Mesenchymal stem cell (in vitro differentiated cells and primary cell): ENCODE measurements around the gene ARL13B.

Experiments
- DNase-seq: peaks from one replicate; pipeline ENCODE4 v3.0.0-alpha.2; 2013
- H2AFZ ChIP-seq: one replicate; pipeline ENCODE4 v1.6.1; 2013; ENCODE audit warnings: low read depth, mild to moderate bottlenecking, control low read depth, inconsistent platforms, low read length, moderate library complexity
- H2AK5ac ChIP-seq: 2 replicates; pipeline ENCODE4 v1.6.1; 2013; ENCODE audit warnings: low read length, moderate library complexity, mild to moderate bottlenecking, inconsistent platforms; ENCODE audit not compliant: severe bottlenecking
- H2BK120ac ChIP-seq: one replicate; pipeline ENCODE4 v1.6.1; 2013; ENCODE audit warnings: low read depth, mild to moderate bottlenecking, inconsistent platforms, low read length, moderate library complexity
- H2BK12ac ChIP-seq, 2 experiments: one replicate each; pipeline ENCODE4 v1.6.1; 2013; ENCODE audit warnings: inconsistent platforms in 2 of 2, low read length in 2 of 2, mild to moderate bottlenecking in 2 of 2, moderate library complexity in 2 of 2, control low read depth in 1 of 2
- H2BK15ac ChIP-seq: one replicate; pipeline ENCODE4 v1.6.1; 2013; ENCODE audit warnings: mild to moderate bottlenecking, low read depth, inconsistent platforms; ENCODE audit not compliant: poor library complexity, severe bottlenecking
- H2BK5ac ChIP-seq: 2 replicates; pipeline ENCODE4 v1.6.1; 2013; ENCODE audit warnings: low read depth, mild to moderate bottlenecking, low read length, control low read depth, inconsistent platforms; ENCODE audit not compliant: poor library complexity, severe bottlenecking
- H3K14ac ChIP-seq, 2 experiments: one replicate each; pipeline ENCODE4 v1.6.1; 2013; ENCODE audit warnings: inconsistent platforms in 2 of 2, low read length in 2 of 2, control low read depth in 1 of 2, mild to moderate bottlenecking in 1 of 2, moderate library complexity in 1 of 2
- H3K18ac ChIP-seq, 2 experiments: one replicate each; pipeline ENCODE4 v1.6.1; 2013; ENCODE audit warnings: inconsistent platforms in 2 of 2, low read length in 2 of 2, control low read depth in 1 of 2, low read depth in 1 of 2, mild to moderate bottlenecking in 1 of 2
- H3K23ac ChIP-seq, 2 experiments: one replicate each; pipeline ENCODE4 v1.6.1; 2013; ENCODE audit warnings: inconsistent platforms in 2 of 2, low read length in 2 of 2, mild to moderate bottlenecking in 2 of 2, moderate library complexity in 2 of 2, control low read depth in 1 of 2
- H3K27ac ChIP-seq: 2 replicates; pipeline ENCODE4 v1.5.1; 2013; ENCODE audit warnings: mild to moderate bottlenecking, moderate library complexity, low read length, control low read depth, inconsistent platforms; ENCODE audit not compliant: poor library complexity, severe bottlenecking
- H3K27me3 ChIP-seq, 2 experiments: 2 replicates each; pipeline versions ENCODE4 v1.6.1 to v1.7.0; 2013; ENCODE audit warnings: low read length in 2 of 2, mild to moderate bottlenecking in 2 of 2, moderate library complexity in 2 of 2, control low read depth in 1 of 2, inconsistent platforms in 1 of 2; ENCODE audit not compliant: control insufficient read depth in 1 of 2, insufficient read depth in 1 of 2
- H3K36me3 ChIP-seq, 2 experiments: 2 replicates each; pipeline versions ENCODE4 v1.6.1 to v1.7.0; 2013; ENCODE audit warnings: low read length in 2 of 2, control low read depth in 1 of 2, inconsistent platforms in 1 of 2, low read depth in 1 of 2, mild to moderate bottlenecking in 1 of 2; ENCODE audit not compliant: insufficient read depth in 2 of 2, control insufficient read depth in 1 of 2
- H3K4ac ChIP-seq, 2 experiments: one replicate each; pipeline ENCODE4 v1.6.1; 2013; ENCODE audit warnings: inconsistent platforms in 2 of 2, low read length in 2 of 2, mild to moderate bottlenecking in 2 of 2, moderate library complexity in 2 of 2, control low read depth in 1 of 2, low read depth in 1 of 2
- H3K4me1 ChIP-seq: 2 replicates; pipeline ENCODE4 v1.6.1; 2013; ENCODE audit warnings: low read depth, low read length, control low read depth; ENCODE audit not compliant: control insufficient read depth, insufficient read depth
- H3K4me2 ChIP-seq: 2 replicates; pipeline ENCODE4 v1.6.1; 2013; ENCODE audit warnings: low read length, mild to moderate bottlenecking, inconsistent platforms; ENCODE audit not compliant: poor library complexity, severe bottlenecking
- H3K4me3 ChIP-seq, 2 experiments: 2 replicates each; pipeline versions ENCODE4 v1.5.1 to v1.7.0; 2013; ENCODE audit warnings: low read length in 2 of 2, mild to moderate bottlenecking in 2 of 2, control low read depth in 1 of 2, low read depth in 1 of 2; ENCODE audit not compliant: insufficient read depth in 1 of 2
- H3K79me1 ChIP-seq: replicated peaks from 2 replicates; pipeline ENCODE4 v1.6.1; 2013; ENCODE audit warnings: mild to moderate bottlenecking, control low read depth, low read length, inconsistent platforms; ENCODE audit not compliant: poor library complexity, severe bottlenecking
- H3K9ac ChIP-seq: 2 replicates; pipeline ENCODE4 v1.7.0; 2013; ENCODE audit warnings: mild to moderate bottlenecking, low read length, moderate library complexity
- H3K9me3 ChIP-seq: 2 replicates; pipeline ENCODE4 v1.7.0; 2013; ENCODE audit warnings: mild to moderate bottlenecking, low read length; ENCODE audit not compliant: control insufficient read depth
- H4K8ac ChIP-seq: one replicate; pipeline ENCODE4 v1.6.1; 2013; ENCODE audit warnings: inconsistent platforms, mild to moderate bottlenecking, low read length, moderate library complexity
- H4K91ac ChIP-seq: one replicate; pipeline ENCODE4 v1.6.1; 2013; ENCODE audit warnings: mild to moderate bottlenecking, low read length, inconsistent platforms
- WGBS: methylation state at CpG from one replicate; pipeline ENCODE4 v1.1.7; 2013; ENCODE audit warnings: mixed read lengths; 5-methylcytosine and 5-hydroxymethylcytosine counted together

ARL13B gene

GRCh38 chr3:94050546-94050945, 70.6 kb downstream of the ARL13B start:
- DNase-seq = no peak
- Histone ChIP-seq H2BK15ac (no peak overlapping the region), H3K4me1 (no peaks in the 10 kb centered on the region), H2AFZ (no peak overlapping the region), H4K91ac (no peak overlapping the region), H3K79me1 (peaks cover 5% of the 10 kb centered on the region), H3K36me3 (peaks cover 0 to 21% of the 10 kb centered on the region in 2 experiments), H2BK5ac (peak overlapping the region; percentile 5), H3K27me3 (no peaks in the 10 kb centered on the region), H3K9me3 (no peaks in the 10 kb centered on the region), H3K27ac (no peak overlapping the region), H3K23ac (no peak overlapping the region), H3K18ac (no peak overlapping the region), H3K4me2 (no peak overlapping the region), H3K4ac (no peak overlapping the region), H2BK120ac (no peak overlapping the region), H3K14ac (no peak overlapping the region), H3K9ac (no peak overlapping the region), H2BK12ac (no peak overlapping the region), H2AK5ac (no peak overlapping the region), H4K8ac (no peak overlapping the region), H3K4me3 (no peak overlapping the region)

- no peak overlapping the region for H2BK120ac ChIP-seq
- no peak for DNase-seq
- no peak overlapping the region for H3K4me2 ChIP-seq
- no peak overlapping the region for H2AFZ ChIP-seq
- no peak overlapping the region for H2AK5ac ChIP-seq
- H4K8ac ChIP-seq = peak overlapping the region; percentile 71
- no peak overlapping the region for H3K4ac ChIP-seq
- no peak overlapping the region for H3K27ac ChIP-seq
- no peak overlapping the region for H3K9ac ChIP-seq
- H3K18ac ChIP-seq = peak overlapping the region in 1 of 2 experiments; percentile 38
- peaks cover 3 to 21% of the 10 kb centered on the region in 2 experiments for H3K36me3 ChIP-seq
- no peaks in the 10 kb centered on the region for H3K27me3 ChIP-seq
- H3K23ac ChIP-seq = no peak overlapping the region
- 97% methylated on average over 9 of the region's 13 CpGs for WGBS
- H3K14ac ChIP-seq = no peak overlapping the region
- peaks cover 3% of the 10 kb centered on the region for H3K4me1 ChIP-seq
- H2BK15ac ChIP-seq = no peak overlapping the region
- no peak overlapping the region for H2BK12ac ChIP-seq
- no peak overlapping the region for H2BK5ac ChIP-seq
- peaks cover 6% of the 10 kb centered on the region for H3K79me1 ChIP-seq
- H3K4me3 ChIP-seq = no peak overlapping the region
- no peak overlapping the region for H4K91ac ChIP-seq
- H3K9me3 ChIP-seq = no peaks in the 10 kb centered on the region
Measured at GRCh38 chr3:94061297-94061696, 81.3 kb downstream of the ARL13B start.

GRCh38 chr3:94062513-94063404, 82.8 kb downstream of the ARL13B start, which contains the start of the genes DHFR2 and NSUN3:
Gene DHFR2, minus strand, starts transcription at chr3:94062916. Its CDS starts 1,405 bp downstream, at chr3:94061511.
Gene NSUN3, plus strand, starts transcription at chr3:94063061. Its CDS starts 66 bp downstream, at chr3:94063127.
- H3K4ac ChIP-seq = peak within 1 kb of the TSS; percentile 39 to 45
- H3K4me3 ChIP-seq = peak within 1 kb of the TSS; percentile 67 to 83
- WGBS = under 1% methylated on average over 48 of the region's 52 CpGs
- H4K91ac ChIP-seq = peak within 1 kb of the TSS; percentile 94
- peak within 1 kb of the TSS; percentile 77 for H2BK15ac ChIP-seq
- H2BK120ac ChIP-seq = peak within 1 kb of the TSS; percentile 97
- no peak within 1 kb of the TSS for H2AFZ ChIP-seq
- H2BK12ac ChIP-seq = peak within 1 kb of the TSS in 1 of 2 experiments; percentile 30
- peak within 1 kb of the TSS; percentile 77 for H2AK5ac ChIP-seq
- no peak within 1 kb of the TSS for H3K23ac ChIP-seq
- peak within 1 kb of the TSS; percentile 96 for H3K9ac ChIP-seq
- no peaks in the 10 kb centered on the region for H3K9me3 ChIP-seq
- H3K4me1 ChIP-seq = peaks cover 3% of the 10 kb centered on the region
- H3K36me3 ChIP-seq = peaks cover 3 to 27% of the 10 kb centered on the region in 2 experiments
- H3K27me3 ChIP-seq = no peaks in the 10 kb centered on the region
- peak within 1 kb of the TSS; percentile 85 for H2BK5ac ChIP-seq
- peak within 1 kb of the TSS; percentile 89 for H4K8ac ChIP-seq
- H3K18ac ChIP-seq = peak within 1 kb of the TSS; percentile 34 to 96
- DNase-seq = peak; percentile 99
- peak within 1 kb of the TSS in 1 of 2 experiments; percentile 15 for H3K14ac ChIP-seq
- peak within 1 kb of the TSS; percentile 71 for H3K4me2 ChIP-seq
- H3K79me1 ChIP-seq = peaks cover 9% of the 10 kb centered on the region
- H3K27ac ChIP-seq = peak within 1 kb of the TSS; percentile 99

- H2BK15ac ChIP-seq = no peak overlapping the region
Measured at GRCh38 chr3:94063496-94064119, 83.7 kb downstream of the ARL13B start.

More at GRCh38 chr3:94063496-94064119, 83.7 kb downstream of the ARL13B start:
- no peak for DNase-seq
- Histone ChIP-seq H3K18ac (peak overlapping the region; percentile 26 to 96), H4K8ac (peak overlapping the region; percentile 59), H3K4ac (no peak overlapping the region), H3K4me3 (peak overlapping the region; percentile 67 to 83), H3K9me3 (no peaks in the 10 kb centered on the region), H2AFZ (no peak overlapping the region), H2AK5ac (peak overlapping the region; percentile 77), H2BK5ac (no peak overlapping the region), H2BK12ac (no peak overlapping the region), H3K4me2 (peak overlapping the region; percentile 71), H2BK120ac (no peak overlapping the region), H3K4me1 (peaks cover 3% of the 10 kb centered on the region), H3K27me3 (no peaks in the 10 kb centered on the region), H3K79me1 (peaks cover 10% of the 10 kb centered on the region), H3K23ac (no peak overlapping the region), H3K14ac (no peak overlapping the region), H3K36me3 (peaks cover 3 to 26% of the 10 kb centered on the region in 2 experiments), H3K9ac (peak overlapping the region; percentile 96), H4K91ac (no peak overlapping the region), H3K27ac (peak overlapping the region; percentile 99)
- 69% methylated on average over 17 of the region's 17 CpGs for WGBS
